Keratinocyte (primary cell): ENCODE data around the gene FRMD3. TPM values are rescaled to one million over a fixed set of nuclear protein-coding genes. Genes with fewer than 3 reads are reported as not detected.

ENCODE experiments used
- DNase-seq: peaks from one replicate; pipeline ENCODE4 v3.0.0-alpha.2; 2011; ENCODE audit warnings: low read depth, missing footprints, low spot score
- FAIRE-seq: peaks from 2 replicates; lab custom pipeline; 2011; peaks lifted over from hg19 to GRCh38; lab: Jason Lieb, UNC
- H2AFZ ChIP-seq: 2 replicates; pipeline ENCODE4 v1.6.0; 2012; ENCODE audit warnings: low read length, control low read depth, inconsistent platforms; ENCODE audit not compliant: control insufficient read depth
- H3K27ac ChIP-seq: 2 replicates; pipeline ENCODE4 v1.5.1; 2011; ENCODE audit warnings: low read length; ENCODE audit not compliant: control insufficient read depth, insufficient read depth
- H3K27me3 ChIP-seq: 3 replicates; pipeline ENCODE4 v1.6.0; 2011; ENCODE audit warnings: low read length; ENCODE audit not compliant: control insufficient read depth, insufficient read depth; ENCODE audit errors: extremely low read depth
- H3K36me3 ChIP-seq, 2 experiments: 2 replicates in 1 of 2; 3 replicates in 1 of 2; pipeline ENCODE4 v1.5.1; 2011; ENCODE audit warnings: low read length in 2 of 2, mild to moderate bottlenecking in 1 of 2; ENCODE audit not compliant: control insufficient read depth in 2 of 2, insufficient read depth in 2 of 2; ENCODE audit errors: extremely low read depth in 1 of 2
- H3K4me1 ChIP-seq: 3 replicates; pipeline ENCODE4 v1.5.1; 2011; ENCODE audit warnings: low read length; ENCODE audit not compliant: control insufficient read depth, insufficient read depth; ENCODE audit errors: extremely low read depth
- H3K4me2 ChIP-seq: 3 replicates; pipeline ENCODE4 v1.6.0; 2011; ENCODE audit warnings: low read depth, low read length; ENCODE audit not compliant: control insufficient read depth, insufficient read depth; ENCODE audit errors: extremely low read depth
- H3K4me3 ChIP-seq, 3 experiments: fragments of 200-600 bp in 1 of 3; sonication (generic) in 1 of 3; 2 replicates in 2 of 3; 3 replicates in 1 of 3; pipeline ENCODE4 v1.5.1; 2011 to 2016; ENCODE audit warnings: low read length in 3 of 3, mild to moderate bottlenecking in 3 of 3, control low read depth in 2 of 3, inconsistent platforms in 1 of 3, low read depth in 1 of 3, mixed read lengths in 1 of 3, mixed run types in 1 of 3, moderate library complexity in 1 of 3; ENCODE audit not compliant: control insufficient read depth in 2 of 3, insufficient read depth in 2 of 3; ENCODE audit errors: extremely low read depth in 1 of 3
- H3K79me2 ChIP-seq: 2 replicates; pipeline ENCODE4 v1.6.0; 2012; ENCODE audit warnings: low read length; ENCODE audit not compliant: control insufficient read depth, insufficient read depth
- H3K9ac ChIP-seq: 3 replicates; pipeline ENCODE4 v1.6.0; 2011; ENCODE audit warnings: low read length; ENCODE audit not compliant: control insufficient read depth, insufficient read depth; ENCODE audit errors: extremely low read depth
- H3K9me1 ChIP-seq: 3 replicates; pipeline ENCODE4 v1.6.0; 2011; ENCODE audit warnings: low read length; ENCODE audit not compliant: control insufficient read depth, insufficient read depth; ENCODE audit errors: extremely low read depth
- H3K9me3 ChIP-seq: 2 replicates; pipeline ENCODE4 v1.5.1; 2012; ENCODE audit warnings: low read depth, low read length; ENCODE audit not compliant: control insufficient read depth
- H4K20me1 ChIP-seq: 3 replicates; pipeline ENCODE4 v1.6.0; 2011; ENCODE audit warnings: low read length; ENCODE audit not compliant: control insufficient read depth, insufficient read depth; ENCODE audit errors: extremely low read depth
- CTCF ChIP-seq, 3 experiments: IDR thresholded peaks in 1 of 3; conservative IDR thresholded peaks in 1 of 3; optimal IDR thresholded peaks in 1 of 3; 2 replicates in 2 of 3; 3 replicates in 1 of 3; pipeline versions ENCODE3 to v1.5.1; 2011; ENCODE audit warnings: low read length in 3 of 3, mild to moderate bottlenecking in 3 of 3, moderate library complexity in 2 of 3, control low read depth in 1 of 3, inconsistent platforms in 1 of 3; ENCODE audit not compliant: insufficient read depth in 2 of 3; ENCODE audit errors: extremely low read depth in 1 of 3
- EZH2 ChIP-seq: IDR thresholded peaks from one replicate; pipeline ENCODE4 v1.6.1; 2012; ENCODE audit warnings: inconsistent platforms, mild to moderate bottlenecking, low read length, moderate library complexity
- dilution Hi-C: fragments of 300-500 bp; cut with MboI; formaldehyde crosslinking; loops from one replicate; pipeline ENCODE4 v1.7.0; 2020; ENCODE audit warnings: low sequenced_read_pairs; ENCODE audit not compliant: extremely low pct_ligation_motif_present
- polyA plus RNA-seq, 5 experiments: library from polyadenylated mRNA; depleted of rRNA in 3 of 5; stranded (reverse) in 3 of 5; stranded (forward) in 1 of 5; unstranded in 1 of 5; fragments of >200 nt; gene quantifications; 1 replicate in 1 of 5; 2 replicates in 3 of 5; 3 replicates in 1 of 5; pipeline versions ENCODE4 v1.2.1 to v1.2.3, GENCODE V29; 2011 to 2012; ENCODE audit warnings: missing spikeins in 2 of 5, low read depth in 1 of 5, low replicate concordance in 1 of 5

Gene FRMD3
- polyA plus RNA-seq, 1 donor (not counting 4 experiments of a cell fraction or from before 2014, with no cell fraction given), result 0.21 TPM

DNA sequence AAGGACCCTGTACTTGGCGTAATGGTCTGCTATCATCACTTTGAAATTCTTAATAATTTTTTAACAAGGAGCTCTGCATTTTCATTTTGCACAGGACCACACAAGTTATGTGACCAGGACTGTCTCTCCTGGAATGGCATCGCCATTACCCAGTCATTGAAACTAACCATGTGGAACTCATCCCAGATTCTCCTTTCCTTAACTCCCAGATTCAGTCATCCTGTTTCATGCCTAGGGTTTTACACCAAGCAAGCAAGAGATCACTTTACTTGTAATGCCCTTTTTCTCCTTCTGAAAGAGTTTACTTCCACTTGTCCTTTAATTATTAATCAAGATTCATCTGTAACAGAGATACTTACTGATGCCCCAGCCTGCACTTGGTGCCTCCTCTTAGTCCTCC lies 12.0 kb downstream of the FRMD3 start:
- Histone ChIP-seq H4K20me1 (no peaks in the 10 kb centered on the region), H2AFZ (no peak overlapping the region), H3K9ac (no peak overlapping the region), H3K9me1 (no peaks in the 10 kb centered on the region), H3K79me2 (no peaks in the 10 kb centered on the region), H3K9me3 (no peaks in the 10 kb centered on the region), H3K4me2 (no peak overlapping the region), H3K27ac (no peak overlapping the region), H3K27me3 (no peaks in the 10 kb centered on the region), H3K4me1 (no peaks in the 10 kb centered on the region), H3K36me3 (no peaks in the 10 kb centered on the region), H3K4me3 (no peak overlapping the region)
- no peak for TF ChIP-seq EZH2
- no peak for TF ChIP-seq CTCF (optimal IDR thresholded peaks at IDR 0.05 in 1 of 3, IDR thresholded peaks at IDR 0.05 in 1 of 3, conservative IDR thresholded peaks at IDR 0.05 in 1 of 3; ENCODE audit: extremely low read depth in 1 of 3, insufficient read depth in 2 of 3, low read length in 3 of 3)
- DNase-seq (no peak), FAIRE-seq (no peak)
- dilution Hi-C loops, result no loop called here

DNA sequence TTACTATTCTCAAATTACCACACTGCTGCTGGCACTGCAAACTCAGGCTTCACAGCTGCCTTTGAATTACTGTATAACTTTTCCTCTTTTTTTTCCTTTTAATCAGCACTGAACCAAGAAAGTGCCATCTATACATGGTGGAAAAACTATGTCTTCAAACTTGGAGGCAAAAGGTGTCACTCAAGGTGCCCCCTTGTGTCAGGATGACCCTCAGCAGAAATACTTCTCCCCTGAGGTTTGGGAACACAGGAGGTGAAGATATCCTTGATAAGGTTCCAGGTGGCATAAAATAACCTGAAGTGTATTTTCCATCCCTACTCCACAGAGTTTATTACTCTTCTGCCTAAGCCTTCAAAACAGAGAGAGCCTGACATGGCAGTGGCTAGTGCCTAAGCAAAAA lies 14.5 kb downstream of the FRMD3 start:
- H3K9me3 ChIP-seq, result no peaks in the 10 kb centered on the region
- H3K4me3 ChIP-seq, result no peak overlapping the region
- TF ChIP-seq CTCF (optimal IDR thresholded peaks at IDR 0.05 in 1 of 3, IDR thresholded peaks at IDR 0.05 in 1 of 3, conservative IDR thresholded peaks at IDR 0.05 in 1 of 3; ENCODE audit: extremely low read depth in 1 of 3, insufficient read depth in 2 of 3, low read length in 3 of 3), result no peak
- TF ChIP-seq EZH2, result no peak
- FAIRE-seq (no peak), DNase-seq (no peak)
- H4K20me1 ChIP-seq, result no peaks in the 10 kb centered on the region
- dilution Hi-C loops, result no loop called here
- no peaks in the 10 kb centered on the region for H3K9me1 ChIP-seq
- H3K79me2 ChIP-seq, result no peaks in the 10 kb centered on the region
- H3K27ac ChIP-seq, result no peak overlapping the region
- H2AFZ ChIP-seq, result no peak overlapping the region
- no peak overlapping the region for H3K4me2 ChIP-seq
- no peaks in the 10 kb centered on the region for H3K36me3 ChIP-seq
- H3K9ac ChIP-seq, result no peak overlapping the region
- no peaks in the 10 kb centered on the region for H3K4me1 ChIP-seq
- H3K27me3 ChIP-seq, result no peaks in the 10 kb centered on the region
